HUES6 (cell line): Measurements from ENCODE around the gene SPAAR.

Experiments used
- H3K27ac ChIP-seq: 2 replicates; pipeline ENCODE4 v1.7.0; 2013; ENCODE audit warnings: low read depth, mild to moderate bottlenecking, low read length, inconsistent platforms
- H3K27me3 ChIP-seq: 2 replicates; pipeline ENCODE4 v1.6.1; 2013; ENCODE audit warnings: low read length; ENCODE audit not compliant: control insufficient read depth, insufficient read depth
- H3K36me3 ChIP-seq: 2 replicates; pipeline ENCODE4 v1.6.1; 2013; ENCODE audit warnings: low read length; ENCODE audit not compliant: control insufficient read depth, insufficient read depth
- H3K4me1 ChIP-seq: 2 replicates; pipeline ENCODE4 v1.6.1; 2013; ENCODE audit warnings: low read length; ENCODE audit not compliant: control insufficient read depth, insufficient read depth
- H3K4me3 ChIP-seq: 2 replicates; pipeline ENCODE4 v1.5.1; 2013; ENCODE audit warnings: low read depth, low read length
- H3K9ac ChIP-seq: one replicate; pipeline ENCODE4 v1.6.1; 2013; ENCODE audit warnings: mild to moderate bottlenecking, low read length
- H3K9me3 ChIP-seq: 2 replicates; pipeline ENCODE4 v1.6.1; 2013; ENCODE audit warnings: low read depth, low read length; ENCODE audit not compliant: control insufficient read depth, insufficient read depth

The SPAAR gene

GRCh38 chr9:35952526-35953191 is 43.4 kb downstream of the SPAAR start:
- H3K27me3 ChIP-seq = peaks cover 12% of the 10 kb centered on the region
- peaks cover 8% of the 10 kb centered on the region; the same call in 1 of the 2 replicates for H3K4me1 ChIP-seq
- H3K4me3 ChIP-seq = no peak overlapping the region
- H3K9ac ChIP-seq = no peak overlapping the region
- no peaks in the 10 kb centered on the region for H3K36me3 ChIP-seq
- H3K9me3 ChIP-seq = no peaks in the 10 kb centered on the region
- no peak overlapping the region for H3K27ac ChIP-seq

- Histone ChIP-seq H3K27me3 (peaks cover 15% of the 10 kb centered on the region), H3K9ac (no peak overlapping the region), H3K36me3 (no peaks in the 10 kb centered on the region), H3K4me1 (no peaks in the 10 kb centered on the region), H3K9me3 (no peaks in the 10 kb centered on the region), H3K27ac (no peak overlapping the region), H3K4me3 (no peak overlapping the region)
These were observed 45.8 kb downstream of the SPAAR start for GRCh38 chr9:35954942-35955546.

GRCh38 chr9:35956651-35957050 is 47.4 kb downstream of the SPAAR start:
- no peaks in the 10 kb centered on the region for H3K9me3 ChIP-seq
- no peak overlapping the region for H3K4me3 ChIP-seq
- no peak overlapping the region for H3K9ac ChIP-seq
- no peaks in the 10 kb centered on the region for H3K4me1 ChIP-seq
- H3K36me3 ChIP-seq = no peaks in the 10 kb centered on the region
- H3K27me3 ChIP-seq = peaks cover 15% of the 10 kb centered on the region
- no peak overlapping the region for H3K27ac ChIP-seq

GRCh38 chr9:35958104-35958837 is 49.0 kb downstream of the SPAAR start, which contains the start of gene OR2S2:
OR2S2 (minus strand) TSS chr9:35958154; CDS start chr9:35958098, 56 bp downstream.
- Histone ChIP-seq H3K4me1 (peaks cover 11% of the 10 kb centered on the region), H3K27ac (no peak within 1 kb of the TSS), H3K9me3 (no peaks in the 10 kb centered on the region), H3K9ac (no peak within 1 kb of the TSS), H3K4me3 (no peak within 1 kb of the TSS), H3K27me3 (peaks cover 18% of the 10 kb centered on the region), H3K36me3 (no peaks in the 10 kb centered on the region)

GRCh38 chr9:35960039-35960655 is 50.9 kb downstream of the SPAAR start:
- Histone ChIP-seq H3K9me3 (no peaks in the 10 kb centered on the region), H3K36me3 (no peaks in the 10 kb centered on the region), H3K27ac (no peak overlapping the region), H3K27me3 (peaks cover 18% of the 10 kb centered on the region), H3K4me1 (peaks cover 11% of the 10 kb centered on the region), H3K9ac (no peak overlapping the region), H3K4me3 (no peak overlapping the region)
